Transverse colon (tissue), 4 donors: ENCODE data around the gene PIEZO2.

Experiments
- EP300 ChIP-seq: sonication (generic); formaldehyde crosslinking; IDR thresholded peaks from one replicate; pipeline ENCODE4 v1.6.1; 2017; ENCODE audit warnings: antibody characterized with exemption, low read depth
- POLR2A ChIP-seq: fragments of 450-650 bp; IDR thresholded peaks from one replicate; pipeline ENCODE4 v1.6.1; 2016; ENCODE audit warnings: antibody characterized with exemption, mild to moderate bottlenecking, moderate library complexity
- POLR2AphosphoS5 ChIP-seq, 3 donors: sonication (generic); formaldehyde crosslinking; IDR thresholded peaks; one replicate each; pipeline ENCODE4 v1.6.1; 2016; ENCODE audit warnings: antibody characterized with exemption in 3 of 3
- TF ChIP-seq, protein P1 (sequence below), 5 experiments: fragments of 200-600 bp in 3 of 5; fragments of 450-650 bp in 2 of 5; sonication (generic) in 3 of 5; IDR thresholded peaks; 1 replicate in 2 of 5; 2 replicates in 3 of 5; pipeline ENCODE4 v1.5.1; 2016 to 2017; ENCODE audit warnings: antibody characterized with exemption in 5 of 5, inconsistent platforms in 3 of 5, mild to moderate bottlenecking in 2 of 5, moderate library complexity in 1 of 5

DNA sequence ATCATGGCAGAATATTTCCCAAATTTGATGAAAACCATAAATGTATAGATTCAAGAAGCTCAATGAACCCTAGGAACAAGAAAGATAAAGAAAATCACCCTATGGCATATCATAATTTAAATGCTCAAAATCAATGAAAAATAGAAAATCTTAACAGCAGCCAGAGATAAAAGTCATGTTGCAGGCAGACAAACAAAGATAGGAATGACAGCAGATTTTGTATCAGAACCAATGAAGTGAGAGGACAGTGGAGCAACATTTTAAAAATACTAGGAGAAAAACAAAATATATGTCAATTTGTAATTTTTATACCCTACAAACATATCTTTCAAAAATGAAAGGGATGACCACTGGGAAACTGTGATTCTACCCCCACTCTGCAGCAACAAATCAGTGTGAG lies 203.3 kb downstream of the PIEZO2 start:
- TF ChIP-seq POLR2A, result no peak
- TF ChIP-seq, protein P1, sequence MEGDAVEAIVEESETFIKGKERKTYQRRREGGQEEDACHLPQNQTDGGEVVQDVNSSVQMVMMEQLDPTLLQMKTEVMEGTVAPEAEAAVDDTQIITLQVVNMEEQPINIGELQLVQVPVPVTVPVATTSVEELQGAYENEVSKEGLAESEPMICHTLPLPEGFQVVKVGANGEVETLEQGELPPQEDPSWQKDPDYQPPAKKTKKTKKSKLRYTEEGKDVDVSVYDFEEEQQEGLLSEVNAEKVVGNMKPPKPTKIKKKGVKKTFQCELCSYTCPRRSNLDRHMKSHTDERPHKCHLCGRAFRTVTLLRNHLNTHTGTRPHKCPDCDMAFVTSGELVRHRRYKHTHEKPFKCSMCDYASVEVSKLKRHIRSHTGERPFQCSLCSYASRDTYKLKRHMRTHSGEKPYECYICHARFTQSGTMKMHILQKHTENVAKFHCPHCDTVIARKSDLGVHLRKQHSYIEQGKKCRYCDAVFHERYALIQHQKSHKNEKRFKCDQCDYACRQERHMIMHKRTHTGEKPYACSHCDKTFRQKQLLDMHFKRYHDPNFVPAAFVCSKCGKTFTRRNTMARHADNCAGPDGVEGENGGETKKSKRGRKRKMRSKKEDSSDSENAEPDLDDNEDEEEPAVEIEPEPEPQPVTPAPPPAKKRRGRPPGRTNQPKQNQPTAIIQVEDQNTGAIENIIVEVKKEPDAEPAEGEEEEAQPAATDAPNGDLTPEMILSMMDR (IDR thresholded peaks at IDR 0.05), result no peak
- no peak for TF ChIP-seq POLR2AphosphoS5 (IDR thresholded peaks at IDR 0.05)
- TF ChIP-seq EP300, result no peak
